Embryonic facial prominence (tissue), 1 donor: ENCODE results near the gene HCN1.

Source experiments
- DNase-seq: peaks from one replicate; pipeline ENCODE4 v3.0.0-alpha.2; 2016; ENCODE audit errors: extremely low spot score

Gene HCN1

GRCh38 chr5:45288746-45289145, 407.4 kb downstream of the HCN1 start:
- DNase-seq: no peak

- no peak for DNase-seq
Measured at GRCh38 chr5:45284436-45284835, 411.7 kb downstream of the HCN1 start.

GRCh38 chr5:45281081-45281480, 415.1 kb downstream of the HCN1 start:
- no peak for DNase-seq

GRCh38 chr5:45279109-45279508, 417.1 kb downstream of the HCN1 start:
- no peak for DNase-seq

- no peak for DNase-seq
Measured at GRCh38 chr5:45277860-45278259, 418.3 kb downstream of the HCN1 start.

- no peak for DNase-seq
Measured at GRCh38 chr5:45274241-45274640, 421.9 kb downstream of the HCN1 start.

GRCh38 chr5:45271626-45272025, 424.6 kb downstream of the HCN1 start:
- DNase-seq: no peak

- no peak for DNase-seq
Measured at GRCh38 chr5:45264447-45264846, 431.7 kb downstream of the HCN1 start.

GRCh38 chr5:45262061-45262590, 434.1 kb downstream of the HCN1 start:
- no peak for DNase-seq

GRCh38 chr5:45261125-45261524, 435.1 kb downstream of the HCN1 start:
- no peak for DNase-seq

- no peak for DNase-seq
Measured at GRCh38 chr5:45260292-45260691, 435.9 kb downstream of the HCN1 start.

- DNase-seq: no peak
Measured at GRCh38 chr5:45252978-45253377, 443.2 kb downstream of the HCN1 start.

- no peak for DNase-seq
Measured at GRCh38 chr5:45252541-45252940, 443.6 kb downstream of the HCN1 start.

- no peak for DNase-seq
Measured at GRCh38 chr5:45225571-45226031, 470.6 kb downstream of the HCN1 start.

GRCh38 chr5:45205403-45205961, 490.7 kb downstream of the HCN1 start:
- no peak for DNase-seq
